ENCODE measurements around the gene FGFR2. TPM values are rescaled to one million over a fixed set of nuclear protein-coding genes. Genes with fewer than 3 reads are reported as not detected.

Gene FGFR2
- total RNA-seq, 1 experiment from 2014 or later, result 5.7 TPM

DNA sequence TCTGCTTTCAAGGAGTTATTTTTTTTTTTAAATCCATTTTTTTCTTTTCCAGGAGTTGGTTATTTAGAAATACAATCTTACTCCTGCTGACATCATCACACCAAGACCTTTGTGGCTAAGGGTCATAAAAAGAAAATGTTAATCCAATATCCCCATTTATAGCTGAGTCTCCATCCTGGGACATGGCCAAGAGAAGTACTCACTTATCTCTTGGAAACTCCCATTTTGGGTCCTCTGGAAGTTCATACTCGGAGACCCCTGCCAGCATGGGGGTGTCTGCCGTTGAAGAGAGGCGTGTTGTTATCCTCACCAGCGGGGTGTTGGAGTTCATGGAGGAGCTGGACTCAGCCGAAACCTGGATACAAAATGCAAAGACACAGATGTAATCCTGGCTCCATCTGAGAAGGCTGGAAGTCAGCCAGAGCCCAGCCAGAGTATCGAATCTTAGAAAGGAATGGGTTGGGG is 94.6 kb downstream of the FGFR2 start:
- Histone ChIP-seq H3K4me1 (ENCODE audit: control insufficient read depth, insufficient read depth, low read length) (no peaks in the 10 kb centered on the region), H3K27ac (ENCODE audit: low read length) (no peak overlapping the region), H3K36me3 (ENCODE audit: control insufficient read depth, insufficient read depth, low read length) (no peaks in the 10 kb centered on the region), H3K4me3 (ENCODE audit: low read depth in 2 of 2, low read length in 2 of 2) (no peak overlapping the region), H3K27me3 (ENCODE audit: control insufficient read depth, insufficient read depth, low read length) (no peaks in the 10 kb centered on the region; the same call in 1 of the 2 replicates), H3K9me3 (ENCODE audit: control insufficient read depth, insufficient read depth, low read depth, low read length) (no peaks in the 10 kb centered on the region)
- ATAC-seq, result no peak
- POLR2A ChIA-PET, result interaction anchor here (0.5 kb wide), 1 partner anchor 31 kb away, joined by 7 read pairs; no protein-coding TSS in a partner anchor
- in situ Hi-C loops (cut with HindIII; ENCODE audit: low pct_unique_long_range_greater_than_20kb, low sequenced_read_pairs), result no loop called here
- intact Hi-C loops (cut with micrococcal nuclease; ENCODE audit: unreplicated experiment), result no loop called here
- CTCF ChIA-PET, result no interaction called here
- BruUV-seq (replicated peaks), result no TSS peak
- no peak for DNase-seq (ENCODE audit: low read depth, low spot score)
- no peak for TF ChIP-seq SIN3A (IDR thresholded peaks at IDR 0.05; ENCODE audit: borderline replicate concordance, insufficient read depth, low read depth, low read length)
- TF ChIP-seq, protein P1, sequence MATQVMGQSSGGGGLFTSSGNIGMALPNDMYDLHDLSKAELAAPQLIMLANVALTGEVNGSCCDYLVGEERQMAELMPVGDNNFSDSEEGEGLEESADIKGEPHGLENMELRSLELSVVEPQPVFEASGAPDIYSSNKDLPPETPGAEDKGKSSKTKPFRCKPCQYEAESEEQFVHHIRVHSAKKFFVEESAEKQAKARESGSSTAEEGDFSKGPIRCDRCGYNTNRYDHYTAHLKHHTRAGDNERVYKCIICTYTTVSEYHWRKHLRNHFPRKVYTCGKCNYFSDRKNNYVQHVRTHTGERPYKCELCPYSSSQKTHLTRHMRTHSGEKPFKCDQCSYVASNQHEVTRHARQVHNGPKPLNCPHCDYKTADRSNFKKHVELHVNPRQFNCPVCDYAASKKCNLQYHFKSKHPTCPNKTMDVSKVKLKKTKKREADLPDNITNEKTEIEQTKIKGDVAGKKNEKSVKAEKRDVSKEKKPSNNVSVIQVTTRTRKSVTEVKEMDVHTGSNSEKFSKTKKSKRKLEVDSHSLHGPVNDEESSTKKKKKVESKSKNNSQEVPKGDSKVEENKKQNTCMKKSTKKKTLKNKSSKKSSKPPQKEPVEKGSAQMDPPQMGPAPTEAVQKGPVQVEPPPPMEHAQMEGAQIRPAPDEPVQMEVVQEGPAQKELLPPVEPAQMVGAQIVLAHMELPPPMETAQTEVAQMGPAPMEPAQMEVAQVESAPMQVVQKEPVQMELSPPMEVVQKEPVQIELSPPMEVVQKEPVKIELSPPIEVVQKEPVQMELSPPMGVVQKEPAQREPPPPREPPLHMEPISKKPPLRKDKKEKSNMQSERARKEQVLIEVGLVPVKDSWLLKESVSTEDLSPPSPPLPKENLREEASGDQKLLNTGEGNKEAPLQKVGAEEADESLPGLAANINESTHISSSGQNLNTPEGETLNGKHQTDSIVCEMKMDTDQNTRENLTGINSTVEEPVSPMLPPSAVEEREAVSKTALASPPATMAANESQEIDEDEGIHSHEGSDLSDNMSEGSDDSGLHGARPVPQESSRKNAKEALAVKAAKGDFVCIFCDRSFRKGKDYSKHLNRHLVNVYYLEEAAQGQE (IDR thresholded peaks at IDR 0.05; ENCODE audit: insufficient read depth in 1 of 2, low read depth in 2 of 2, low read length in 1 of 2), result no peak
- TF ChIP-seq POLR2AphosphoS5 (IDR thresholded peaks at IDR 0.05; ENCODE audit: low read depth, low read length), result no peak
- TF ChIP-seq, protein P2, sequence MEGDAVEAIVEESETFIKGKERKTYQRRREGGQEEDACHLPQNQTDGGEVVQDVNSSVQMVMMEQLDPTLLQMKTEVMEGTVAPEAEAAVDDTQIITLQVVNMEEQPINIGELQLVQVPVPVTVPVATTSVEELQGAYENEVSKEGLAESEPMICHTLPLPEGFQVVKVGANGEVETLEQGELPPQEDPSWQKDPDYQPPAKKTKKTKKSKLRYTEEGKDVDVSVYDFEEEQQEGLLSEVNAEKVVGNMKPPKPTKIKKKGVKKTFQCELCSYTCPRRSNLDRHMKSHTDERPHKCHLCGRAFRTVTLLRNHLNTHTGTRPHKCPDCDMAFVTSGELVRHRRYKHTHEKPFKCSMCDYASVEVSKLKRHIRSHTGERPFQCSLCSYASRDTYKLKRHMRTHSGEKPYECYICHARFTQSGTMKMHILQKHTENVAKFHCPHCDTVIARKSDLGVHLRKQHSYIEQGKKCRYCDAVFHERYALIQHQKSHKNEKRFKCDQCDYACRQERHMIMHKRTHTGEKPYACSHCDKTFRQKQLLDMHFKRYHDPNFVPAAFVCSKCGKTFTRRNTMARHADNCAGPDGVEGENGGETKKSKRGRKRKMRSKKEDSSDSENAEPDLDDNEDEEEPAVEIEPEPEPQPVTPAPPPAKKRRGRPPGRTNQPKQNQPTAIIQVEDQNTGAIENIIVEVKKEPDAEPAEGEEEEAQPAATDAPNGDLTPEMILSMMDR (IDR thresholded peaks at IDR 0.05), result no peak
- TF ChIP-seq TCF7L2 (IDR thresholded peaks at IDR 0.05; ENCODE audit: low read depth, low read length), result no peak

DNA sequence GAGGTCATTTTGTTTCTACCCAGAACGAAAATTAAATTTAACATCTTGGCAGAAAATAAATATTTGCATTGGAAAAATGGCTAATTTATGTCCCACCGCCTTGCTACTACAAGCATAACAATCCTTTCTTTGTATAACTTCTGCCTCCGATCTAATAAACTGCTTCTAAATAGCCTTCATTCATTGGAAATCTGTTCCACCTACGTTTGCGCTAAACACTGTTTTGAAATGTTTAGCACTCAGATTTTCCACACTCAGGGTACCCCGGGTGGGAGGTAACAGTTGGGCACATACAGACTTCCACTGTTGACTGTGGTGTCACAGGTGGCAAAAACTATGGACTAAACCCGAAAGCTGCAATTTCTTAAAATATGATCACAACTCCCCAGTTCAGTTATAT is 96.4 kb downstream of the FGFR2 start:
- CTCF ChIA-PET, result no interaction called here
- no peaks in the 10 kb centered on the region; the same call in 1 of the 2 replicates for H3K27me3 ChIP-seq (ENCODE audit: control insufficient read depth, insufficient read depth, low read length)
- no peaks in the 10 kb centered on the region for H3K36me3 ChIP-seq (ENCODE audit: control insufficient read depth, insufficient read depth, low read length)

More for the DNA sequence above, 96.4 kb downstream of the FGFR2 start:
- Histone ChIP-seq H3K9me3 (ENCODE audit: control insufficient read depth, insufficient read depth, low read depth, low read length) (no peaks in the 10 kb centered on the region), H3K4me1 (ENCODE audit: control insufficient read depth, insufficient read depth, low read length) (no peaks in the 10 kb centered on the region), H3K27ac (ENCODE audit: low read length) (no peak overlapping the region), H3K4me3 (ENCODE audit: low read depth in 2 of 2, low read length in 2 of 2) (no peak overlapping the region)
- POLR2A ChIA-PET, result no interaction called here
- intact Hi-C loops (cut with micrococcal nuclease; ENCODE audit: unreplicated experiment) (no loop called here), in situ Hi-C loops (cut with HindIII; ENCODE audit: low pct_unique_long_range_greater_than_20kb, low sequenced_read_pairs) (no loop called here)
- BruUV-seq (replicated peaks), result no TSS peak
- no peak for DNase-seq (ENCODE audit: low read depth, low spot score)
- no peak for ATAC-seq
- TF ChIP-seq SIN3A (IDR thresholded peaks at IDR 0.05; ENCODE audit: borderline replicate concordance, insufficient read depth, low read depth, low read length), result no peak
- no peak for TF ChIP-seq POLR2AphosphoS5 (IDR thresholded peaks at IDR 0.05; ENCODE audit: low read depth, low read length)
- no peak for TF ChIP-seq TCF7L2 (IDR thresholded peaks at IDR 0.05; ENCODE audit: low read depth, low read length)
- TF ChIP-seq, protein P2 (IDR thresholded peaks at IDR 0.05), result no peak
- TF ChIP-seq, protein P1 (IDR thresholded peaks at IDR 0.05; ENCODE audit: insufficient read depth in 1 of 2, low read depth in 2 of 2, low read length in 1 of 2), result no peak

All from Panc1 (cell line).